ENCODE measurements around the gene IDUA. TPM values are rescaled to one million over a fixed set of nuclear protein-coding genes. Genes with fewer than 3 reads are reported as not detected.

IDUA gene
- total and polyA plus RNA-seq, 10 of the 15 experiments (the other 5 are each of a cell fraction or from before 2014, with no cell fraction given): 0.05 to 7.6 (median 1.4) TPM; not detected in 1

- TF ChIP-seq, protein P1, sequence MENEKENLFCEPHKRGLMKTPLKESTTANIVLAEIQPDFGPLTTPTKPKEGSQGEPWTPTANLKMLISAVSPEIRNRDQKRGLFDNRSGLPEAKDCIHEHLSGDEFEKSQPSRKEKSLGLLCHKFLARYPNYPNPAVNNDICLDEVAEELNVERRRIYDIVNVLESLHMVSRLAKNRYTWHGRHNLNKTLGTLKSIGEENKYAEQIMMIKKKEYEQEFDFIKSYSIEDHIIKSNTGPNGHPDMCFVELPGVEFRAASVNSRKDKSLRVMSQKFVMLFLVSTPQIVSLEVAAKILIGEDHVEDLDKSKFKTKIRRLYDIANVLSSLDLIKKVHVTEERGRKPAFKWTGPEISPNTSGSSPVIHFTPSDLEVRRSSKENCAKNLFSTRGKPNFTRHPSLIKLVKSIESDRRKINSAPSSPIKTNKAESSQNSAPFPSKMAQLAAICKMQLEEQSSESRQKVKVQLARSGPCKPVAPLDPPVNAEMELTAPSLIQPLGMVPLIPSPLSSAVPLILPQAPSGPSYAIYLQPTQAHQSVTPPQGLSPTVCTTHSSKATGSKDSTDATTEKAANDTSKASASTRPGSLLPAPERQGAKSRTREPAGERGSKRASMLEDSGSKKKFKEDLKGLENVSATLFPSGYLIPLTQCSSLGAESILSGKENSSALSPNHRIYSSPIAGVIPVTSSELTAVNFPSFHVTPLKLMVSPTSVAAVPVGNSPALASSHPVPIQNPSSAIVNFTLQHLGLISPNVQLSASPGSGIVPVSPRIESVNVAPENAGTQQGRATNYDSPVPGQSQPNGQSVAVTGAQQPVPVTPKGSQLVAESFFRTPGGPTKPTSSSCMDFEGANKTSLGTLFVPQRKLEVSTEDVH (IDR thresholded peaks at IDR 0.05; ENCODE audit: low read depth, partially characterized antibody): no peak
- TF ChIP-seq RCOR1 (conservative IDR thresholded peaks at IDR 0.05; ENCODE audit: low read depth, low read length) (no peak), ATF3 (IDR thresholded peaks at IDR 0.05; ENCODE audit: borderline replicate concordance, extremely low read depth, low read depth, low read length) (no peak), IKZF1 (conservative IDR thresholded peaks at IDR 0.05) (no peak), DPF2 (IDR thresholded peaks at IDR 0.05) (no peak), ETV6 (conservative IDR thresholded peaks at IDR 0.05 in 1 of 2, IDR thresholded peaks at IDR 0.05 in 1 of 2; ENCODE audit: borderline replicate concordance in 1 of 2, low read depth in 1 of 2) (no peak), POU2F2 (IDR thresholded peaks at IDR 0.05; ENCODE audit: borderline replicate concordance, low read depth, low read length) (no peak), EP300 (IDR thresholded peaks at IDR 0.05; ENCODE audit: borderline replicate concordance in 1 of 2, control insufficient read depth in 1 of 2, low read depth in 2 of 2, low read length in 2 of 2) (no peak), FOS (IDR thresholded peaks at IDR 0.05; ENCODE audit: borderline replicate concordance, extremely low read depth, insufficient read length) (no peak)
- TF ChIP-seq, protein P2, sequence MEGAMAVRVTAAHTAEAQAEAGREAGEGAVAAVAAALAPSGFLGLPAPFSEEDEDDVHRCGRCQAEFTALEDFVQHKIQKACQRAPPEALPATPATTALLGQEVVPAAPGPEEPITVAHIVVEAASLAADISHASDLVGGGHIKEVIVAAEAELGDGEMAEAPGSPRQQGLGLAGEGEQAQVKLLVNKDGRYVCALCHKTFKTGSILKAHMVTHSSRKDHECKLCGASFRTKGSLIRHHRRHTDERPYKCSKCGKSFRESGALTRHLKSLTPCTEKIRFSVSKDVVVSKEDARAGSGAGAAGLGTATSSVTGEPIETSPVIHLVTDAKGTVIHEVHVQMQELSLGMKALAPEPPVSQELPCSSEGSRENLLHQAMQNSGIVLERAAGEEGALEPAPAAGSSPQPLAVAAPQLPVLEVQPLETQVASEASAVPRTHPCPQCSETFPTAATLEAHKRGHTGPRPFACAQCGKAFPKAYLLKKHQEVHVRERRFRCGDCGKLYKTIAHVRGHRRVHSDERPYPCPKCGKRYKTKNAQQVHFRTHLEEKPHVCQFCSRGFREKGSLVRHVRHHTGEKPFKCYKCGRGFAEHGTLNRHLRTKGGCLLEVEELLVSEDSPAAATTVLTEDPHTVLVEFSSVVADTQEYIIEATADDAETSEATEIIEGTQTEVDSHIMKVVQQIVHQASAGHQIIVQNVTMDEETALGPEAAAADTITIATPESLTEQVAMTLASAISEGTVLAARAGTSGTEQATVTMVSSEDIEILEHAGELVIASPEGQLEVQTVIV (IDR thresholded peaks at IDR 0.05; ENCODE audit: borderline replicate concordance, partially characterized antibody): no peak
- TF ChIP-seq, protein P3, sequence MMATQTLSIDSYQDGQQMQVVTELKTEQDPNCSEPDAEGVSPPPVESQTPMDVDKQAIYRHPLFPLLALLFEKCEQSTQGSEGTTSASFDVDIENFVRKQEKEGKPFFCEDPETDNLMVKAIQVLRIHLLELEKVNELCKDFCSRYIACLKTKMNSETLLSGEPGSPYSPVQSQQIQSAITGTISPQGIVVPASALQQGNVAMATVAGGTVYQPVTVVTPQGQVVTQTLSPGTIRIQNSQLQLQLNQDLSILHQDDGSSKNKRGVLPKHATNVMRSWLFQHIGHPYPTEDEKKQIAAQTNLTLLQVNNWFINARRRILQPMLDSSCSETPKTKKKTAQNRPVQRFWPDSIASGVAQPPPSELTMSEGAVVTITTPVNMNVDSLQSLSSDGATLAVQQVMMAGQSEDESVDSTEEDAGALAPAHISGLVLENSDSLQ (IDR thresholded peaks at IDR 0.05): no peak
- TF ChIP-seq, protein P4, sequence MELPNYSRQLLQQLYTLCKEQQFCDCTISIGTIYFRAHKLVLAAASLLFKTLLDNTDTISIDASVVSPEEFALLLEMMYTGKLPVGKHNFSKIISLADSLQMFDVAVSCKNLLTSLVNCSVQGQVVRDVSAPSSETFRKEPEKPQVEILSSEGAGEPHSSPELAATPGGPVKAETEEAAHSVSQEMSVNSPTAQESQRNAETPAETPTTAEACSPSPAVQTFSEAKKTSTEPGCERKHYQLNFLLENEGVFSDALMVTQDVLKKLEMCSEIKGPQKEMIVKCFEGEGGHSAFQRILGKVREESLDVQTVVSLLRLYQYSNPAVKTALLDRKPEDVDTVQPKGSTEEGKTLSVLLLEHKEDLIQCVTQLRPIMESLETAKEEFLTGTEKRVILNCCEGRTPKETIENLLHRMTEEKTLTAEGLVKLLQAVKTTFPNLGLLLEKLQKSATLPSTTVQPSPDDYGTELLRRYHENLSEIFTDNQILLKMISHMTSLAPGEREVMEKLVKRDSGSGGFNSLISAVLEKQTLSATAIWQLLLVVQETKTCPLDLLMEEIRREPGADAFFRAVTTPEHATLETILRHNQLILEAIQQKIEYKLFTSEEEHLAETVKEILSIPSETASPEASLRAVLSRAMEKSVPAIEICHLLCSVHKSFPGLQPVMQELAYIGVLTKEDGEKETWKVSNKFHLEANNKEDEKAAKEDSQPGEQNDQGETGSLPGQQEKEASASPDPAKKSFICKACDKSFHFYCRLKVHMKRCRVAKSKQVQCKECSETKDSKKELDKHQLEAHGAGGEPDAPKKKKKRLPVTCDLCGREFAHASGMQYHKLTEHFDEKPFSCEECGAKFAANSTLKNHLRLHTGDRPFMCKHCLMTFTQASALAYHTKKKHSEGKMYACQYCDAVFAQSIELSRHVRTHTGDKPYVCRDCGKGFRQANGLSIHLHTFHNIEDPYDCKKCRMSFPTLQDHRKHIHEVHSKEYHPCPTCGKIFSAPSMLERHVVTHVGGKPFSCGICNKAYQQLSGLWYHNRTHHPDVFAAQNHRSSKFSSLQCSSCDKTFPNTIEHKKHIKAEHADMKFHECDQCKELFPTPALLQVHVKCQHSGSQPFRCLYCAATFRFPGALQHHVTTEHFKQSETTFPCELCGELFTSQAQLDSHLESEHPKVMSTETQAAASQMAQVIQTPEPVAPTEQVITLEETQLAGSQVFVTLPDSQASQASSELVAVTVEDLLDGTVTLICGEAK (IDR thresholded peaks at IDR 0.05; ENCODE audit: borderline replicate concordance): no peak
Observed at GRCh38 chr4:1000686-1001260, 13.9 kb downstream of the IDUA start (continued).

Measured in GM12878 (cell line).